DND-41 (cell line): Measurements from ENCODE around the gene LRP10.

Experiments
- ATAC-seq: fragments of 200-7000 bp; cut with Tn5 transposase; 3 replicates; pipeline ENCODE4 v1.9.1; 2021; ENCODE audit warnings: low read depth; ENCODE audit not compliant: insufficient read depth
- DNase-seq: peaks from one replicate; pipeline ENCODE4 v3.0.0-alpha.2; 2020
- H2AFZ ChIP-seq: 2 replicates; pipeline ENCODE4 v1.6.0; 2012; ENCODE audit warnings: low read depth, low read length
- H3K27ac ChIP-seq: 2 replicates; pipeline ENCODE4 v1.5.1; 2012; ENCODE audit warnings: low read length, inconsistent platforms
- H3K27me3 ChIP-seq: fragments of 200-600 bp; sonication (generic); 2 replicates; pipeline ENCODE4 v1.6.0; 2012; ENCODE audit warnings: low read length, mild to moderate bottlenecking, inconsistent platforms; ENCODE audit not compliant: insufficient read depth, poor library complexity
- H3K36me3 ChIP-seq: 2 replicates; pipeline ENCODE4 v1.5.1; 2012; ENCODE audit warnings: low read length, inconsistent platforms; ENCODE audit not compliant: insufficient read depth
- H3K4me1 ChIP-seq: 2 replicates; pipeline ENCODE4 v1.5.1; 2012; ENCODE audit warnings: mild to moderate bottlenecking, low read length; ENCODE audit not compliant: insufficient read depth
- H3K4me2 ChIP-seq: 2 replicates; pipeline ENCODE4 v1.6.0; 2012; ENCODE audit warnings: mild to moderate bottlenecking, moderate library complexity, low read length, inconsistent platforms; ENCODE audit not compliant: insufficient read depth
- H3K4me3 ChIP-seq, 2 experiments: fragments of 200-600 bp in 1 of 2; shearing (Covaris generic) in 1 of 2; 2 replicates each; pipeline ENCODE4 v1.5.1; 2012 to 2016; ENCODE audit warnings: inconsistent platforms in 2 of 2, low read length in 2 of 2, mild to moderate bottlenecking in 2 of 2, low read depth in 1 of 2, moderate library complexity in 1 of 2
- H3K79me2 ChIP-seq: 2 replicates; pipeline ENCODE4 v1.6.0; 2012; ENCODE audit warnings: low read length, inconsistent platforms; ENCODE audit not compliant: insufficient read depth
- H3K9ac ChIP-seq: 2 replicates; pipeline ENCODE4 v1.6.0; 2012; ENCODE audit warnings: low read depth, mild to moderate bottlenecking, inconsistent platforms, low read length, moderate library complexity
- H3K9me3 ChIP-seq: 2 replicates; pipeline ENCODE4 v1.5.1; 2012; ENCODE audit warnings: low read length, moderate library complexity, mild to moderate bottlenecking, inconsistent platforms; ENCODE audit not compliant: insufficient read depth, severe bottlenecking
- H4K20me1 ChIP-seq: 2 replicates; pipeline ENCODE4 v1.6.0; 2012; ENCODE audit warnings: low read length; ENCODE audit not compliant: insufficient read depth
- EZH2 ChIP-seq: IDR thresholded peaks from 3 replicates; pipeline ENCODE4 v1.6.1; 2012; ENCODE audit warnings: borderline replicate concordance, low read depth, mild to moderate bottlenecking, moderate library complexity, low read length, inconsistent platforms; ENCODE audit not compliant: severe bottlenecking
- TF ChIP-seq, protein P1 (sequence below): IDR thresholded peaks from 2 replicates; pipeline ENCODE4 v1.5.1; 2012; ENCODE audit warnings: borderline replicate concordance, low read length, moderate library complexity, mild to moderate bottlenecking; ENCODE audit not compliant: poor library complexity, severe bottlenecking; ENCODE audit errors: extremely low read depth

LRP10 gene

GRCh38 chr14:22884076-22884737 is 12.7 kb downstream of the LRP10 start:
- H3K9ac ChIP-seq: no peak overlapping the region
- H3K27ac ChIP-seq: no peak overlapping the region

GRCh38 chr14:22884738-22885523 is 13.4 kb downstream of the LRP10 start:
- Histone ChIP-seq H3K79me2 (no peaks in the 10 kb centered on the region), H2AFZ (no peak overlapping the region), H3K4me1 (no peaks in the 10 kb centered on the region), H3K36me3 (no peaks in the 10 kb centered on the region), H3K4me2 (no peak overlapping the region), H4K20me1 (peaks cover 13% of the 10 kb centered on the region; the same call in 1 of the 2 replicates), H3K9ac (no peak overlapping the region), H3K4me3 (no peak overlapping the region), H3K27me3 (peaks cover 59% of the 10 kb centered on the region), H3K27ac (no peak overlapping the region), H3K9me3 (no peaks in the 10 kb centered on the region)
- DNase-seq (no peak), ATAC-seq (no peak)
- no peak for TF ChIP-seq EZH2
- TF ChIP-seq, protein P1, sequence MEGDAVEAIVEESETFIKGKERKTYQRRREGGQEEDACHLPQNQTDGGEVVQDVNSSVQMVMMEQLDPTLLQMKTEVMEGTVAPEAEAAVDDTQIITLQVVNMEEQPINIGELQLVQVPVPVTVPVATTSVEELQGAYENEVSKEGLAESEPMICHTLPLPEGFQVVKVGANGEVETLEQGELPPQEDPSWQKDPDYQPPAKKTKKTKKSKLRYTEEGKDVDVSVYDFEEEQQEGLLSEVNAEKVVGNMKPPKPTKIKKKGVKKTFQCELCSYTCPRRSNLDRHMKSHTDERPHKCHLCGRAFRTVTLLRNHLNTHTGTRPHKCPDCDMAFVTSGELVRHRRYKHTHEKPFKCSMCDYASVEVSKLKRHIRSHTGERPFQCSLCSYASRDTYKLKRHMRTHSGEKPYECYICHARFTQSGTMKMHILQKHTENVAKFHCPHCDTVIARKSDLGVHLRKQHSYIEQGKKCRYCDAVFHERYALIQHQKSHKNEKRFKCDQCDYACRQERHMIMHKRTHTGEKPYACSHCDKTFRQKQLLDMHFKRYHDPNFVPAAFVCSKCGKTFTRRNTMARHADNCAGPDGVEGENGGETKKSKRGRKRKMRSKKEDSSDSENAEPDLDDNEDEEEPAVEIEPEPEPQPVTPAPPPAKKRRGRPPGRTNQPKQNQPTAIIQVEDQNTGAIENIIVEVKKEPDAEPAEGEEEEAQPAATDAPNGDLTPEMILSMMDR: no peak

More at GRCh38 chr14:22884076-22884737, 12.7 kb downstream of the LRP10 start:
- ATAC-seq (no peak), DNase-seq (no peak)
- no peak for TF ChIP-seq EZH2
- TF ChIP-seq, protein P1: no peak
- Histone ChIP-seq H3K4me1 (no peaks in the 10 kb centered on the region), H4K20me1 (peaks cover 15% of the 10 kb centered on the region; the same call in 1 of the 2 replicates), H2AFZ (no peak overlapping the region), H3K27me3 (peaks cover 63% of the 10 kb centered on the region), H3K36me3 (no peaks in the 10 kb centered on the region), H3K79me2 (no peaks in the 10 kb centered on the region), H3K4me3 (no peak overlapping the region), H3K9me3 (no peaks in the 10 kb centered on the region), H3K4me2 (no peak overlapping the region)

- no peaks in the 10 kb centered on the region for H3K36me3 ChIP-seq
- H3K27ac ChIP-seq: no peak overlapping the region
- DNase-seq: no peak
- H3K79me2 ChIP-seq: no peaks in the 10 kb centered on the region
- H4K20me1 ChIP-seq: peaks cover 13% of the 10 kb centered on the region; the same call in 1 of the 2 replicates
- no peak for ATAC-seq
- no peak overlapping the region for H3K4me2 ChIP-seq
- no peak overlapping the region for H3K9ac ChIP-seq
- TF ChIP-seq, protein P1: no peak
- no peaks in the 10 kb centered on the region for H3K9me3 ChIP-seq
- H3K27me3 ChIP-seq: peaks cover 59% of the 10 kb centered on the region
- H3K4me3 ChIP-seq: no peak overlapping the region
- H2AFZ ChIP-seq: no peak overlapping the region
- no peaks in the 10 kb centered on the region for H3K4me1 ChIP-seq
Observed at GRCh38 chr14:22885975-22886374, 14.4 kb downstream of the LRP10 start.
